KMS-11 (cell line): ENCODE results near the gene PSMC3IP.

Experiments used
- H2AFZ ChIP-seq: fragments of 200-600 bp; sonication (generic); 2 replicates; pipeline ENCODE4 v1.6.1; 2016; ENCODE audit warnings: antibody characterized with exemption, mixed run types, low read depth
- H3K27ac ChIP-seq: fragments of 200-600 bp; sonication (generic); 2 replicates; pipeline ENCODE4 v1.6.1; 2016; ENCODE audit warnings: mild to moderate bottlenecking, mixed run types
- H3K27me3 ChIP-seq: fragments of 200-600 bp; sonication (generic); 2 replicates; pipeline ENCODE4 v1.6.1; 2017; ENCODE audit warnings: mild to moderate bottlenecking, low read depth, mixed run types, moderate library complexity; ENCODE audit not compliant: insufficient read depth
- H3K36me3 ChIP-seq: fragments of 200-600 bp; sonication (generic); 2 replicates; pipeline ENCODE4 v1.6.1; 2017; ENCODE audit warnings: mild to moderate bottlenecking, mixed run types; ENCODE audit not compliant: insufficient read depth
- H3K4me1 ChIP-seq: fragments of 200-600 bp; sonication (generic); 2 replicates; pipeline ENCODE4 v1.6.1; 2016; ENCODE audit warnings: mild to moderate bottlenecking, low read depth, mixed run types; ENCODE audit not compliant: poor library complexity, severe bottlenecking
- H3K4me2 ChIP-seq: fragments of 200-600 bp; sonication (generic); 2 replicates; pipeline ENCODE4 v1.7.0; 2016; ENCODE audit warnings: mild to moderate bottlenecking, mixed run types
- H3K4me3 ChIP-seq: fragments of 200-600 bp; sonication (generic); IDR thresholded peaks from 2 replicates; pipeline ENCODE4 v1.6.1; 2017; ENCODE audit warnings: low read depth, low read length, mixed read lengths; ENCODE audit not compliant: insufficient read depth
- H3K79me2 ChIP-seq: fragments of 200-600 bp; sonication (generic); 2 replicates; pipeline ENCODE4 v1.6.1; 2016; ENCODE audit warnings: low read depth, mixed run types; ENCODE audit not compliant: insufficient read depth
- H3K9ac ChIP-seq: fragments of 200-600 bp; sonication (generic); 2 replicates; pipeline ENCODE4 v1.6.1; 2016; ENCODE audit warnings: mild to moderate bottlenecking, mixed run types
- H4K20me1 ChIP-seq: fragments of 200-600 bp; sonication (generic); 2 replicates; pipeline ENCODE4 v1.6.1; 2016; ENCODE audit warnings: mild to moderate bottlenecking, mixed run types; ENCODE audit not compliant: insufficient read depth
- TF ChIP-seq, protein P1 (sequence below): fragments of 200-600 bp; sonication (generic); conservative IDR thresholded peaks from 2 replicates; pipeline ENCODE4 v1.6.1; 2017; ENCODE audit warnings: low read depth, mild to moderate bottlenecking, antibody characterized with exemption, low read length, moderate library complexity, mixed read lengths

Gene PSMC3IP

DNA sequence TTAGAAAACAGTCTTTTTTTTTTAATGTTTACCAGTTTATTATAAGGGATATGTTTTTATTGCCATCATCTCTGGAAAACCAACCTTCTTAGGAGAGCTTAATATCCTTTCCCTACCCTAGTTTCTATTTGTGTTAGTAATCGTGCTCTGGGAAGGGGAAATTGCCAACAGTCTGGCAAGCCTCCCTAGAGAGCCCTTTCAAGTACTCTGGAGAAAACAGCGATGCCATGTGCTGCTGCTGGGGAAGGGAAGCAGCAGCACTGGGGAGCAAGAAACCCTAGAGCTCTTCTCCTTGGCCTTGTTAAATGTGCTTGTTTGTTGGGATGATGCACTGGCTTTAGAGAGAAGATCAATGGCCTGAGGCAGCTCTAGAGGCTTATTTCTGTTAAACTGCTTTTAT lies 21.4 kb upstream of the PSMC3IP start:
- Histone ChIP-seq H3K4me2 (no peak overlapping the region), H3K36me3 (no peaks in the 10 kb centered on the region; the same call in 1 of the 2 replicates), H2AFZ (no peak overlapping the region), H3K4me1 (peaks cover 4% of the 10 kb centered on the region), H4K20me1 (no peaks in the 10 kb centered on the region), H3K4me3 (no peak overlapping the region), H3K27ac (no peak overlapping the region), H3K9ac (no peak overlapping the region), H3K79me2 (peaks cover 43% of the 10 kb centered on the region), H3K27me3 (no peaks in the 10 kb centered on the region)
- TF ChIP-seq, protein P1, sequence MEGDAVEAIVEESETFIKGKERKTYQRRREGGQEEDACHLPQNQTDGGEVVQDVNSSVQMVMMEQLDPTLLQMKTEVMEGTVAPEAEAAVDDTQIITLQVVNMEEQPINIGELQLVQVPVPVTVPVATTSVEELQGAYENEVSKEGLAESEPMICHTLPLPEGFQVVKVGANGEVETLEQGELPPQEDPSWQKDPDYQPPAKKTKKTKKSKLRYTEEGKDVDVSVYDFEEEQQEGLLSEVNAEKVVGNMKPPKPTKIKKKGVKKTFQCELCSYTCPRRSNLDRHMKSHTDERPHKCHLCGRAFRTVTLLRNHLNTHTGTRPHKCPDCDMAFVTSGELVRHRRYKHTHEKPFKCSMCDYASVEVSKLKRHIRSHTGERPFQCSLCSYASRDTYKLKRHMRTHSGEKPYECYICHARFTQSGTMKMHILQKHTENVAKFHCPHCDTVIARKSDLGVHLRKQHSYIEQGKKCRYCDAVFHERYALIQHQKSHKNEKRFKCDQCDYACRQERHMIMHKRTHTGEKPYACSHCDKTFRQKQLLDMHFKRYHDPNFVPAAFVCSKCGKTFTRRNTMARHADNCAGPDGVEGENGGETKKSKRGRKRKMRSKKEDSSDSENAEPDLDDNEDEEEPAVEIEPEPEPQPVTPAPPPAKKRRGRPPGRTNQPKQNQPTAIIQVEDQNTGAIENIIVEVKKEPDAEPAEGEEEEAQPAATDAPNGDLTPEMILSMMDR: no peak

DNA sequence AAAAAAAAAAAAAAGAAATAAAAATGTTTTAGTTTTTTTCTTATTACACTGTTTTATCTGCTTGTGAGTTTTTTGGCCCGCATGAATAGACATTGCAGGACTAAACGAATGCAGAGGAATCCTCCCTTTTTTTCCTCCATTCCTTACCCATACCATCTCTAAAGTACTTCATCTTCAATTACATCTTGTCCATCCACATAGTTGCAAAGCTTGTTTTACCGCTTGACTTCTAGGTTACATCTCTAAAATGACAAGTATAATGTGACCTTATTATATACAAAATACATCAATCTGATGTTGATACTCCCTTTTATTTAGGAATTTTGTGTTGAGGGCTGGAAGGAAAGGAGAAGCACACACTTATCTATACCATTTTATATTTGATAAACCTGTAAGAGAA lies 18.9 kb upstream of the PSMC3IP start:
- Histone ChIP-seq H3K27ac (no peak overlapping the region), H3K4me3 (no peak overlapping the region), H3K27me3 (no peaks in the 10 kb centered on the region), H2AFZ (no peak overlapping the region), H3K79me2 (peaks cover 30% of the 10 kb centered on the region; the same call in 1 of the 2 replicates), H3K9ac (no peak overlapping the region), H3K4me2 (no peak overlapping the region), H4K20me1 (no peaks in the 10 kb centered on the region), H3K4me1 (peaks cover 4% of the 10 kb centered on the region), H3K36me3 (peaks cover 4% of the 10 kb centered on the region; the same call in 1 of the 2 replicates)
- TF ChIP-seq, protein P1: no peak

DNA sequence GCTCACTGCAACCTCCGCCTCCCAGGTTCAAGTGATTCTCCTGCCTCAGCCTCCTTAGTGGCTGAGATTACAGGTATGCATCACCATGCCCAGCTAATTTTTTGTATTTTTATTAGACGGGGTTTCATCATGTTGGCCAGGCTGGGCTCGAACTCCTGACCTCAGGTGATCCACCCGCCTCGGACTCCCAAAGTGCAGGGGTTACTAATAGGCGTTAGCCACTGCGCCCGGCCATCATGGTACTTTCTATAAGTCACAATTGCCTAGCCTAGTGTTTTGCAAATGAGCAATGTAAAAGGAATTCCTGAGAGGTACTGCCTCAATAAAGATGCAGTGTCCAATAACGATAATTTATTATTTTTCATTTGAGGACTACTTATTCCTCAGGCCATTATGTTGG lies 13.9 kb upstream of the PSMC3IP start:
- Histone ChIP-seq H4K20me1 (no peaks in the 10 kb centered on the region), H3K36me3 (0 out of 2 replicates have a peak, but pooled peaks cover 4% of the 10 kb centered on the region), H2AFZ (no peak overlapping the region), H3K79me2 (peaks cover 9% of the 10 kb centered on the region; the same call in 1 of the 2 replicates), H3K27ac (no peak overlapping the region), H3K27me3 (no peaks in the 10 kb centered on the region), H3K4me3 (no peak overlapping the region), H3K4me2 (no peak overlapping the region), H3K4me1 (peaks cover 26% of the 10 kb centered on the region), H3K9ac (no peak overlapping the region)
- TF ChIP-seq, protein P1: no peak

DNA sequence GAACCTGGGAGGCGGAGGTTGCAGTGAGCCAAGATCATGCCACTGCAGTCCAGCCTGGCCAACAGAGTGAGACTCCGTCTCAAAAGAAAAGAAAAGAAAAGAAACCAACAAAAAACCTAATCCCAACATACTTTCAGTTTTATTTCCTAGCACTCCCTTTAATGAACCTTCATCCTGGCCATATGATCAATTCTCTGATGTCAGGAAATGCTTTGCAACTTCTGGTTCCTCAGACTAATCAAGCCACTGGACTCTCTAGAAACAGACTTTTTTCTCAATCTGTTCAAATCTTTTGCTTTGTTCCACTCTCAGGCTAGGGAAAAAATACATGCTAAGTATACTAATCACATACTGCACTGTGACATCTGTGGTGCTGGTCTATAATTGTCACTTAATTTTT lies 13.4 kb upstream of the PSMC3IP start:
- Histone ChIP-seq H4K20me1 (no peaks in the 10 kb centered on the region), H3K4me1 (peaks cover 31% of the 10 kb centered on the region), H3K27ac (no peak overlapping the region), H3K79me2 (peaks cover 9% of the 10 kb centered on the region; the same call in 1 of the 2 replicates), H3K27me3 (no peaks in the 10 kb centered on the region), H3K36me3 (0 out of 2 replicates have a peak, but pooled peaks cover 4% of the 10 kb centered on the region), H3K4me2 (no peak overlapping the region), H3K9ac (no peak overlapping the region), H3K4me3 (no peak overlapping the region), H2AFZ (no peak overlapping the region)
- TF ChIP-seq, protein P1: no peak
